Calu3 (cell line): ENCODE data around the gene ATOH1. TPM values are rescaled to one million over a fixed set of nuclear protein-coding genes. Genes with fewer than 3 reads are reported as not detected.

Experiments
- BruUV-seq: library from RNA; stranded (reverse); fragments of 400-500 nt; replicated peaks from 2 replicates; lab custom pipeline; 2021; lab: Mats Ljungman, UMichigan
- CTCF ChIA-PET: fragments of 300-600 bp; sonication (Branson Sonifier 250); formaldehyde crosslinking; loops from one replicate; lab custom pipeline; 2022; ENCODE audit warnings: antibody characterized with exemption; lab: Charles Lee
- DNase-seq: peaks from one replicate; pipeline ENCODE4 v3.0.0; 2022
- H3K27ac Mint-ChIP-seq: one replicate; pipeline ENCODE4 v1.8.0; 2022; ENCODE audit warnings: mixed read lengths; ENCODE audit not compliant: unreplicated experiment
- H3K27me3 Mint-ChIP-seq: one replicate; pipeline ENCODE4 v1.8.0; 2022; ENCODE audit warnings: mixed read lengths; ENCODE audit not compliant: unreplicated experiment
- H3K36me3 Mint-ChIP-seq: one replicate; pipeline ENCODE4 v1.8.0; 2022; ENCODE audit warnings: mild to moderate bottlenecking, moderate library complexity, mixed read lengths; ENCODE audit not compliant: insufficient read depth, unreplicated experiment
- H3K4me1 Mint-ChIP-seq: one replicate; pipeline ENCODE4 v1.8.0; 2022; ENCODE audit warnings: mild to moderate bottlenecking, low read depth, mixed read lengths; ENCODE audit not compliant: unreplicated experiment
- H3K4me3 Mint-ChIP-seq: one replicate; pipeline ENCODE4 v1.8.0; 2022; ENCODE audit warnings: mild to moderate bottlenecking, low read depth, moderate library complexity, mixed read lengths; ENCODE audit not compliant: unreplicated experiment
- H3K9me3 Mint-ChIP-seq: one replicate; pipeline ENCODE4 v1.8.0; 2022; ENCODE audit warnings: low read depth, mixed read lengths; ENCODE audit not compliant: unreplicated experiment
- CTCF ChIP-seq: fragments of 200-600 bp; IDR thresholded peaks from one replicate; pipeline ENCODE4 v1.8.0; 2022; ENCODE audit warnings: antibody characterized with exemption; ENCODE audit not compliant: unreplicated experiment
- intact Hi-C: fragments of 100-400 bp; cut with micrococcal nuclease; formaldehyde crosslinking; loops from one replicate; pipeline ENCODE4 v1.10.0; 2022; ENCODE audit not compliant: unreplicated experiment
- total RNA-seq: library from RNA; stranded (reverse); gene quantifications from 2 replicates; pipeline ENCODE4 v1.2.3, GENCODE V29; 2022

Gene ATOH1
- total RNA-seq, 1 experiment from 2014 or later, result not detected

- Mint-ChIP-seq H3K27ac (no peak overlapping the region), H3K27me3 (peaks cover 14% of the 10 kb centered on the region), H3K4me3 (no peak overlapping the region), H3K36me3 (no peaks in the 10 kb centered on the region), H3K4me1 (no peaks in the 10 kb centered on the region), H3K9me3 (no peaks in the 10 kb centered on the region)
- no peak for TF ChIP-seq CTCF
- intact Hi-C loops, result no loop called here
- CTCF ChIA-PET, result no interaction called here
- DNase-seq, result no peak
- no TSS peak for BruUV-seq
These were observed 11.2 kb downstream of the ATOH1 start for GRCh38 chr4:93839704-93840103.

GRCh38 chr4:93841803-93842345, 13.3 kb downstream of the ATOH1 start:
- Mint-ChIP-seq H3K27ac (no peak overlapping the region), H3K27me3 (peaks cover 14% of the 10 kb centered on the region), H3K4me3 (no peak overlapping the region), H3K9me3 (no peaks in the 10 kb centered on the region), H3K4me1 (no peaks in the 10 kb centered on the region), H3K36me3 (no peaks in the 10 kb centered on the region)
- DNase-seq, result no peak
- CTCF ChIA-PET, result no interaction called here
- no TSS peak for BruUV-seq
- TF ChIP-seq CTCF, result no peak
- intact Hi-C loops, result no loop called here

DNA sequence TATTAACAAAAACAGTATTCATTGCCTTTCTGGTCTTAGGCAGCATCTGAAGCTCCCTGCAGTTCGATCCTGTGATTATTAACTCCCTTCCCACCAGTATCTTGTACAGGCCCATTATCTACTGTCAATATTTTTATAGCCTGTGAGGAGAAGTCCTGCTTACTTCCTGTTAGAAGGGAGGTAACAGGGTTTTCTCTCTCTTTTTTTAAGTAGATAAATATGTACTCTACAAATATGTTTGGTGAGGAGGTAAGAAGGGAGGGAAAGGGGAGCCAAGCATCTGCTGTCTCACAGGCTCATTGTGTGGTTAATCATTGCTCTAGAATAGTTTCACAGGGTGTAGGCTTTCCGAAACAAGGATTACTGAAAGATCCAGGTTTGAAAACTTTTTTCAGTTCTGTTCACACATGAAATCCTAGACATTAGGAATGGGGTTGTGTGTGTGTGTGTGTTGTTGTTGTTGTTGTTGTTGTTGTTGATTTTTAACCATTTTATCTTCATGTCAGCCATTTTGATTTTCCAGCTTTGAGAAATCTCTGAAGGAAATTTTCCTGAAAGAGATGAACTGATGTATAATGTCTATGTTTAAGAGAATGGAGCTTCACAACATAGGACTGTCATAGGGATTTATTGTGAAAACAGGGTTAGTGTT, 14.2 kb downstream of the ATOH1 start:
- H3K27ac Mint-ChIP-seq, result no peak overlapping the region
- H3K36me3 Mint-ChIP-seq, result no peaks in the 10 kb centered on the region
- H3K9me3 Mint-ChIP-seq, result no peaks in the 10 kb centered on the region
- H3K4me1 Mint-ChIP-seq, result no peaks in the 10 kb centered on the region
- intact Hi-C loops, result no loop called here
- DNase-seq, result no peak
- CTCF ChIA-PET, result no interaction called here
- peaks cover 22% of the 10 kb centered on the region for H3K27me3 Mint-ChIP-seq
- H3K4me3 Mint-ChIP-seq, result no peak overlapping the region
- no peak for TF ChIP-seq CTCF
- BruUV-seq, result no TSS peak

DNA sequence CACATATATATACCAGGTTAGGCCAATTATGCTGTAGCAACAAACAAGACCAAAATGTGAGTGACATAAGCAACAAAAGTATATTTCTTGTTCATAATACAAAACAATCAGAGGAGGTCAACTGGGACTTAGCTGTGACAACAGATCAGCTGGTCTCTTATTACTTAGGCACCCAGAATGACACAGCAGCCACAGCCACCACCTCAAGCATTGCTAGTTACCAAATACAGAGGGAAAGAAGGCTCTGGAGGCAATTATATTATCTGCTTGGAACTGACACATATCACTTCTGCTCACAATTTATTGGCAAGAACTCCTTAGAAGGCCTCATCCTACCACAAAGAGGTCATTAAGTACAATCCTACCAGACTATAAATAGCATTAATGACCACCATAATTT, 15.2 kb downstream of the ATOH1 start:
- no peak for DNase-seq

More for the DNA sequence above, 15.2 kb downstream of the ATOH1 start:
- Mint-ChIP-seq H3K4me3 (no peak overlapping the region), H3K9me3 (no peaks in the 10 kb centered on the region), H3K4me1 (no peaks in the 10 kb centered on the region), H3K36me3 (no peaks in the 10 kb centered on the region), H3K27ac (no peak overlapping the region), H3K27me3 (peaks cover 25% of the 10 kb centered on the region)
- CTCF ChIA-PET, result no interaction called here
- BruUV-seq, result no TSS peak
- no peak for TF ChIP-seq CTCF
- intact Hi-C loops, result no loop called here
